ENCODE results near the gene NDEL1. TPM values are rescaled to one million over a fixed set of nuclear protein-coding genes. Genes with fewer than 3 reads are reported as not detected.
A peak's percentile ranks its signal among the peaks of the same experiment; 100 is the strongest.

Gene NDEL1
- total and polyA plus RNA-seq, 2 experiments from 2014 or later = 25.7 to 47.3 TPM

- Histone ChIP-seq H3K4me3 (no peak overlapping the region), H3K27me3 (no peaks in the 10 kb centered on the region), H3K27ac (peak overlapping the region; percentile 21), H3K36me3 (peaks cover 64% of the 10 kb centered on the region), H3K4me1 (ENCODE audit: low read depth) (no peaks in the 10 kb centered on the region), H3K9me3 (ENCODE audit: low read depth) (no peaks in the 10 kb centered on the region)
- no peak for DNase-seq (ENCODE audit: low read depth in 1 of 2, low spot score in 1 of 2)
- TF ChIP-seq CTCF (IDR thresholded peaks at IDR 0.05; ENCODE audit: low read depth, low read length) = no peak
Observed at GRCh38 chr17:8474826-8475225, 39.1 kb downstream of the NDEL1 start.

DNA sequence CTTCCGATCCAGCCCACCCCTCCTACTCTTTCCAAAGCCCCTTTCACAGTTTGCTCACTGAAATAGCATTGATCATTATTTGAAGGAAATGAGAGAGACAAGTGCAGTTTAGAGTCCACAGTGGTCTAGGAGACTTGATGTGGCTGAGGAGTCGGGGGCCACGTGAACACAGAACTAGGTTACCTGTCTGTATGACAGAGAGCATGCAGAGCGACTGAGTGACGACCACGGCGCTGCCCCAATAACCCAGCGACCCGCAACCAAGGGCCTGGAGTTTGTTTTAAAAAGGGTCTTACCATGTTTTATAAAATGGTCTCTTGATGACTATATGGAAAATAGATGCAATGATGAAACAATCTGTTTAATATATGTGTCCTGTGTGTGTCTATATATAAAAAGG lies 39.5 kb downstream of the NDEL1 start:
- Histone ChIP-seq H3K36me3 (peaks cover 68% of the 10 kb centered on the region), H3K9me3 (ENCODE audit: low read depth) (no peaks in the 10 kb centered on the region), H3K27ac (peak overlapping the region; percentile 21), H3K4me1 (ENCODE audit: low read depth) (no peaks in the 10 kb centered on the region), H3K4me3 (no peak overlapping the region), H3K27me3 (no peaks in the 10 kb centered on the region)
- DNase-seq (ENCODE audit: low read depth in 1 of 2, low spot score in 1 of 2) = no peak
- TF ChIP-seq CTCF (IDR thresholded peaks at IDR 0.05; ENCODE audit: low read depth, low read length) = no peak

GRCh38 chr17:8475781-8476180 lies 40.1 kb downstream of the NDEL1 start:
- TF ChIP-seq CTCF (IDR thresholded peaks at IDR 0.05; ENCODE audit: low read depth, low read length) = no peak
- no peak overlapping the region for H3K4me3 ChIP-seq
- H3K36me3 ChIP-seq = peaks cover 73% of the 10 kb centered on the region
- H3K27me3 ChIP-seq = no peaks in the 10 kb centered on the region
- no peak for DNase-seq (ENCODE audit: low read depth in 1 of 2, low spot score in 1 of 2)
- H3K9me3 ChIP-seq (ENCODE audit: low read depth) = no peaks in the 10 kb centered on the region
- peak overlapping the region; percentile 48 for H3K27ac ChIP-seq
- H3K4me1 ChIP-seq (ENCODE audit: low read depth) = no peaks in the 10 kb centered on the region

- peaks cover 80% of the 10 kb centered on the region for H3K36me3 ChIP-seq
- H3K27ac ChIP-seq = no peak overlapping the region
- no peak for TF ChIP-seq CTCF (IDR thresholded peaks at IDR 0.05; ENCODE audit: low read depth, low read length)
- H3K27me3 ChIP-seq = no peaks in the 10 kb centered on the region
- H3K4me3 ChIP-seq = no peak overlapping the region
- H3K4me1 ChIP-seq (ENCODE audit: low read depth) = no peaks in the 10 kb centered on the region
- no peak for DNase-seq (ENCODE audit: low read depth in 1 of 2, low spot score in 1 of 2)
- H3K9me3 ChIP-seq (ENCODE audit: low read depth) = no peaks in the 10 kb centered on the region
Observed at GRCh38 chr17:8476741-8477140, 41.1 kb downstream of the NDEL1 start.

- no peak for DNase-seq (ENCODE audit: low read depth in 1 of 2, low spot score in 1 of 2)
- TF ChIP-seq CTCF (IDR thresholded peaks at IDR 0.05; ENCODE audit: low read depth, low read length) = no peak
- H3K27ac ChIP-seq = no peak overlapping the region
- no peaks in the 10 kb centered on the region for H3K9me3 ChIP-seq (ENCODE audit: low read depth)
- H3K36me3 ChIP-seq = peaks cover 78% of the 10 kb centered on the region
- no peaks in the 10 kb centered on the region for H3K27me3 ChIP-seq
- no peaks in the 10 kb centered on the region for H3K4me1 ChIP-seq (ENCODE audit: low read depth)
- H3K4me3 ChIP-seq = no peak overlapping the region
Observed at GRCh38 chr17:8477171-8477570, 41.5 kb downstream of the NDEL1 start.
